A204.1 (cell line): ENCODE results near the gene ZNF652.
"Not testable (repeated sequence)": the region's sequence is repeated elsewhere in the genome, so short reads cannot be mapped to it uniquely, and the experiment has no call there.

Experiments used
- FAIRE-seq: peaks from 2 replicates; lab custom pipeline; 2012; peaks lifted over from hg19 to GRCh38; lab: Jason Lieb, UNC

The ZNF652 gene

GRCh38 chr17:49312722-49313121 is 49.3 kb downstream of the ZNF652 start:
- FAIRE-seq, result no peak

GRCh38 chr17:49299996-49300395 is 62.1 kb downstream of the ZNF652 start:
- FAIRE-seq, result no peak

GRCh38 chr17:49298371-49298976 is 63.6 kb downstream of the ZNF652 start:
- FAIRE-seq, result no peak

DNA sequence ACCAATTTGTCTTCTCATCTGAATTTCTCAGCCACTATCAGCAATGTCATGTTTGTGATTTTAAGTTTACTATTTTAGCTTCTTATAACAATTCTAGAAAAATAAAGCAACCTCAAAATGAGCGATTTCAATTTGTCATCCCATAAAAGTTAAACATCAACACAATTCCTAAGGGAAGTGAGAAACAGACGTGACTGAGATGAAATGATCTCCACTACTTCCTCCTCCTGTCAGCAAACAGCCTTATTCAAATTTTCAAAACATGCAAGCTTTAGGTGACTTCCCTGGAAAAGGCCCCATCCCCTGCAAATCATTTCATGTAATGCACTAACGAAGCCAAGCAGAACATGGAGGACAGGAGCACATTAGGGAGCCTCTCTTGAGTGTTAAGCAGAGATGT is 64.9 kb downstream of the ZNF652 start:
- no peak for FAIRE-seq

DNA sequence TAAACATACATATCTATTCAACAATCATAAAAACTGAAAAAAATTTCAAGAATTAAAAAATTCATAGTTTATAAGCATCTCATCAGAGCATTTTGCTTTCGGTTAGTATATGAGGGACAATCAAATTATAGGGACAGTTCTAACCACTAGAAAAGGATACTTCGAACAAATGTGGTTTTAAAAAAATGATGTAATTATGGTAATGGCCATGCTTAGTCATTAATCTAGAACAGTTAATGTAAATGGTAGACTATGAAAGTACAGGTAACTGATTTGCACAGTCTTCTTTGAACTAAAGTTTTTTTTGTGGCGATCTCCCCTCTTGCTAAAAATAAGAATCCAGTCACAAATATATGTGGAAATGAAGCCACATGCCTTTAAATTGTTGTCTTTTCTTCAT is 67.9 kb downstream of the ZNF652 start:
- FAIRE-seq, result no peak

GRCh38 chr17:49292901-49293300 is 69.1 kb downstream of the ZNF652 start:
- no peak for FAIRE-seq

DNA sequence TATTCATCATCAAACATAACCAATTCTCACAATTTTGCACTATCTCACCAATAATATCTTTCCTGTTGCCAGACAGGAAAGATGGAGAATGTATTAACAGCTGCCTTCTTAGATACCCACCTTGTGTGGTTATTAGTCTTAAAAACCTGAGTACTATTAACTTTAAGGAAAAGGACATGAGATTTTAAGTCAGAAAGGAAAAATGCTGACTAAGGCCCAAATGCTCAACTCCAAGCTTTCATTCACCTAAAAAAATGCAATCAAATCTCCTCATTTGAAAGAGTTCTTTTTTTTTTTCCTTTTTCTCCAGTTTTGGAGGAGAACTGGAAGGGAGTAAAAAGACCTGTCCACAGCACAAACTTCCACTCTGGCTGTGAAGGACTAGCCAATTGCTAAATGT is 70.1 kb downstream of the ZNF652 start:
- no peak for FAIRE-seq

- FAIRE-seq, result peak; percentile 96
Measured at GRCh38 chr17:49290690-49291359, 71.2 kb downstream of the ZNF652 start.

DNA sequence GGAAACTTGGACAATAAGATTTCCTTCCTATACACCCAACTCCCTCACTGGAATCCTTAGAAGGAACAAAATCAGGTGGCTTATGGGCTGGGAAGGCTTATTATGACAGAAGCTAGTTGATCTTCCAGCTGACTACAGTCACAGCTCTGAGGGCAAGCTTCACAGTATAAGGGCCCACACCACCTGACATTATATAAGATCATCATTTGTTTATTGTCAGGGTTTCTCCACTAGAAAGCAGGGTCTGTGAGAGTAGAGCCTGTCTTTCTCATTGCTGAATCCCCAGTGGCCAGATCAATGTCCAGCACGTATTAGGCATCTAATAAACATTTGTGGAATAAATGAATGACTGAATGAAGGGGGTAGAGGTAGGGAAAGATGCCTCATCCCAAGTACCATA is 73.7 kb downstream of the ZNF652 start:
- no peak for FAIRE-seq

- no peak for FAIRE-seq
Measured at GRCh38 chr17:49287481-49287880, 74.6 kb downstream of the ZNF652 start.

GRCh38 chr17:49286261-49286973 is 75.6 kb downstream of the ZNF652 start:
- FAIRE-seq, result not testable (repeated sequence)

- no peak for FAIRE-seq
Measured at GRCh38 chr17:49285716-49286115, 76.3 kb downstream of the ZNF652 start.

DNA sequence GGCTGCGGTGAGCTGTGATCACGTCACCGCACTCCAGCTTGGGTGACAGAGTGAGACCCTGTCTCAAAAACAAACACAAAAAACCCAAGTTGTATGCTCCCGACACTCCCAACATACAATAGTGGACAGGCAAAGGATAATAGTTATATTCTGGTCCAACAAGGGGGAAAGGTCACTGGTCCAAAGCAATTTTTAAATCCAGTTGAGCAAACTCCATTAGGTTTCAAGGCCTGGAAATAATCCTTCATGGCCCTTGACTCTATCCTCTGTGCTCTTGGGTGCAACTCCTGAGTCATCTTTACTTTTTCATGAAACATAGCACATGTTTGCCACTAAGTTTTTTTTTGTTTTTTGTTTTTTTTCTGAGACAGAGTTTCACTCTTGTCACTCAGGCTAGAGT is 81.1 kb downstream of the ZNF652 start:
- FAIRE-seq, result no peak

DNA sequence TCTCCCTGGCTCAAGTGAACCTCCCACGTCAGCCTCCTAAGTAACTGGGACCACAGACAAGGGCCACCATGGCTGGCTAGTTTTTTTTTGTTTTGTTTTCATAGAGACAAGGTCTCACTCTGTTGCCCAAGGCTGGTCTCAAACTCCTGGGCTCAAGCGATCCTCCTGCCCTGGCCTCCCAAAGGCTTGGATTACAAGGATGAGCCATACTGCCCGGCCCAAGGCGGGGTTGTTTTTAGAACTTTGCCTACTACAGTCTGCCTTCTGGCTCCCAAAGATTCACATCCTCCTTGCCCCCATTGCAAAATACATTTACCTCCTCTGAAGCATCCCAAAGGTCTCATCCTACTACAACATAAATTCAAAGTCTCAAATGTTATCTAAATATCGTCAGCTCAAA is 82.0 kb downstream of the ZNF652 start:
- no peak for FAIRE-seq

DNA sequence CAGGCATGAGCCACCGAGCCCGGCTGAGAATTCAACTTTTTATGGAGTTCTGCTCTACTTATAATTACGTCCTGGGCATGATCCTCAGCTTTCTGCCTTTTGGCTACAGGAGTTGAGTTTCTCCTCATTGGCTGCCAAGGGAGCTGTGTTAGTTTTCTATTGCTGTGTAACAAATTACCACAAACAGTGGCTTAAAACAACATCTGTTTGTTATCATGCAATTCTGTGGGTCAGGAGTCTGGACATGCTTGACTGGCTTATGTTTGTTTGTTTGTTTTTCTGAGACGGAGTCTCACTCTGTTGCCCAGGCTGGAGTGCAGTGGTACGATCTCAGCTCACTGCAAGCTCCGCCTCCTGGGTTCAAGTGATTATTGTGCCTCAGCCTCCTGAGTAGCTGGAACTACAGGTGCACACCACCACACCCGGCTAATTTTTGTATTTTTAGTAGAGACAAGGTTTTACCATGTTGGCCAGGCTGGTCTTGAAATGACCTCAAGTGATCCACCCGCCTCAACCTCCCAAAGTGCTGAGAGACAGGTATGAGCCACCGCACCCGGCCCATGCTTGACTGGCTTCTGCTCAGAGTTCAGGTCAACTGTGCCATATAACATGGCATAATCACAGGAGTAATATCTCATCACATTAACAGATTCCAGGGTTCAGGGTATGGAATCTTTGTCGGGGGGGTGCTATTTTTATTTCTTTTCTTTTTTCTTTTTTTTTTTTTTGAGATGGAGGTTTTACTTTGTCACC is 82.6 kb downstream of the ZNF652 start:
- not testable (repeated sequence) for FAIRE-seq

- FAIRE-seq, result no peak
Measured at GRCh38 chr17:49278076-49278475, 84.0 kb downstream of the ZNF652 start.

DNA sequence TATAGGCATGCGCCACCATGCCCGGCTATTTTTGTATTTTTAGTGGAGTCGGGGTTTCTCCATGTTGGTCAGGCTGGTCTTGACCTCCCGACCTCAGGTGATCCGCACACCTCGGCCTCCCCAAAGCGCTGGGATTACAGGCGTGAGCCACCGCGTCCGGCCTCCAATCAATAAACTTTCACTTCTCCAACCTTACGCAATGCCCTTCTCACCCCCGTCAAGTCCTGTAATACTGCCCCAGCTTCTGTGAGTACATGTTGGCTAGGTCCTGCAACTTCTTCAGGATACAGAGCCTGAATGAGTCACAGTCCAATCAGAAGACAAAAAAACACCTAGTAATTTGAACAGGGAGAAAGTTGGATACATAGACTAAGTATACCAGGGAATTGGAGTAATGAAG is 84.4 kb downstream of the ZNF652 start:
- no peak for FAIRE-seq

DNA sequence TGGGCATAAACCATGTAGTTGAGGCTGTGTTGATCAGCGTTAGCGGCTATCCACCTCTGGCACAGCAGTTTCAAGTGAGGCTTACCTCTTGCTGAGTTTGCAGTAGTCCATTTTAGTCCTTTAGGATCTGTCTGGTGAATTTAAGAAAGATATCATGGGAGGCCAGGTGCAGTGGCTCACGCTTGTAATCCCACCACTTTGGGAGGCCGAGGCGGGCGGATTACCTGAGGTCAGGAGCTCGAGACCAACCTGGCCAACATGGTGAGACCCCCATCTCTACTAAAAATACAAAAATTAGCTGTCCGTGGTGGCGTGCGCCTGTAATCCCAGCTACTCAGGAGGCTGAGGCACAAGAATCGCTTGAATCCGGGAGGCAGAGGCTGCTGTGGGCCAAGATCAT is 86.1 kb downstream of the ZNF652 start:
- FAIRE-seq, result not testable (repeated sequence)

DNA sequence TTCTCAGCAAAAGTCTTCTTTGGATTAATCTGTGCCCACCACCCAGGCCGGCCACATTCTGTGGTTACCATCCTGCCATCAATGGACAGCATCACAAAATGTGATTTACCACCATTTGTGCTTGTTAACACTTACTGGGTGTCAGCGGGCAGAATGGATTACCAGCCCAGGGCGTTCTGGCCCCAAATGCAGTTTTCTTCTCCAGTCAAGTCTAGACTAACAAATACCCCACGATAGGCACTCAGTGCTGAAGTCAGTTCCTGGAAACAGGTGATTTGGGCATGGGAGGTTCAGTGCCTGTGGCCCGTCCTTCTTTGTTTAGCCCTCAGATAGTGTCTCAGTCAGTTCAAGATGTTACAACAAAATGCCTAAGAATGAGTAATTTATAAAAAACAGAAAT is 92.7 kb downstream of the ZNF652 start:
- FAIRE-seq, result no peak

DNA sequence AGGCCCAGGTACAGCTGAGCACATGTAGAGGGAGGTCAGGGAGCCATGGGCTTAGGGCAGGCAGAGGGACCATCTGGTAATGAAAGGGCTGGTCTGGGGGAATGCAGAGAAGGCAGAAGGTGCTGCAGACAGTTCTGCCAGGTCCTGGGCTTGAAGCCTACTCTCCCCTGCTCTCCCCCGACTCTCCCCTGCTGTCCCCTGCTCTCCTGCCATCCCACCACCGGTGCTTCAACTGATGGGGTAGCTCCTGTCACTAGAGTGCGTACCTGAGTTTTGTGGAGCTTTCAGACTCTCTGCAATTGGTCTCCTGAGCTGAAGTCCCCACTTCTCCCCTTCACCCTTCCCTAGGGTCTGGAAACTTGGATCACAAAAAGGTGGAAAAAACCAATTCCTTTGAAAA is 94.1 kb downstream of the ZNF652 start:
- no peak for FAIRE-seq

DNA sequence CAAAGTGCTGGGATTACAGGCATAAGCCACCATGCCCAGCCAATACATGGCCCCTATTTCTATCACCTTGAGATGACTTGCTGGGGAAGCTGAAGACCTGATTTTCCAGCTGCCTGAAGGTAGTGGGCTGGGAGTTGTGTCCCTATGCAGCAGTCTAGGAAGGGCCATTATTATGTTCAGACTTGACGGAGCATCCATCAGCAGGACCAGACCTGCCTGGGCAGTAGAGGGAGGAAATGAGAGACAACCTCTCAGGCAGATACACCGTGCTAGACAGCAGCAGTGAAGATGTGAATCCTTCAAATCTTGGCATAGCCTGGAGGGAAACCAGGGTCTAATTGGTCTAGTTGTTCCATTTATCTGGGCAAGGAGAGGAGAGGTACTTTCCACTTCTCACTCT is 95.8 kb downstream of the ZNF652 start:
- FAIRE-seq, result no peak

DNA sequence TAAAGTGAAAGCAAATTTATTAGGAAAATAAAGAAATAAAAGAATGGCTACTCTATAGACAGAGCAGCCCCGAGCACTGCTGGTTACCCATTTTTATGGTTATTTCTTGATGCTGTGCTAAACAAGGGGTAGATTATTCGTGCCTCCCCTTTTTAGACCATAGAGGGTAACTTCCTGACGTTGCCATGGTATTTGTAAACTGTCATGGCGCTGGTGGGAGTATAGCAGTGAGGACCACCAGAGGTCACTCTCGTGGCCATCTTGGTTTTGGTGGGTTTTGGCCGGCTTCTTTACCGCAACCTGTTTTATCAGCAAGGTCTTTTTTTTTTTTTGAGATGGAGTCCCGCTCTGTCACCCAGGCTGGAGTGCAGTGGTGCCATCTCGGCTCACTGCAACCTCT is 100.5 kb downstream of the ZNF652 start:
- FAIRE-seq, result not testable (repeated sequence)

- no peak for FAIRE-seq
Measured at GRCh38 chr17:49260817-49261291, 101.2 kb downstream of the ZNF652 start.
